OCI-LY1 (cell line): ENCODE results near the gene POLR2J.
A peak's percentile ranks its signal among the peaks of the same experiment; 100 is the strongest.

ENCODE experiments used
- H2AFZ ChIP-seq: fragments of 200-600 bp; sonication (generic), shearing (Covaris generic); 2 replicates; pipeline ENCODE4 v1.6.0; 2014; ENCODE audit warnings: antibody characterized with exemption, mild to moderate bottlenecking, low read length
- H3F3A ChIP-seq: fragments of 200-600 bp; sonication (generic), shearing (Covaris generic); 2 replicates; pipeline ENCODE4 v1.6.0; 2014; ENCODE audit warnings: mild to moderate bottlenecking, antibody characterized with exemption, low read length, moderate library complexity; ENCODE audit not compliant: insufficient read depth
- H3K27ac ChIP-seq: fragments of 200-600 bp; sonication (generic); 2 replicates; pipeline ENCODE4 v1.5.1; 2014; ENCODE audit warnings: low read length, mixed run types, mild to moderate bottlenecking, low read depth; ENCODE audit not compliant: poor library complexity, severe bottlenecking
- H3K27me3 ChIP-seq: fragments of 200-600 bp; sonication (generic); 2 replicates; pipeline ENCODE4 v1.6.0; 2014; ENCODE audit warnings: antibody characterized with exemption, mild to moderate bottlenecking, low read length, moderate library complexity; ENCODE audit not compliant: insufficient read depth
- H3K36me3 ChIP-seq: fragments of 200-600 bp; sonication (generic); 2 replicates; pipeline ENCODE4 v1.6.1; 2014; ENCODE audit warnings: mild to moderate bottlenecking, antibody characterized with exemption, low read length, moderate library complexity, mixed read lengths; ENCODE audit not compliant: insufficient read depth
- H3K4me1 ChIP-seq: fragments of 200-600 bp; sonication (generic); 2 replicates; pipeline ENCODE4 v1.5.1; 2014; ENCODE audit warnings: mild to moderate bottlenecking, low read length, moderate library complexity; ENCODE audit not compliant: insufficient read depth, severe bottlenecking
- H3K4me2 ChIP-seq: fragments of 200-600 bp; sonication (generic), shearing (Covaris generic); 2 replicates; pipeline ENCODE4 v1.6.1; 2014; ENCODE audit warnings: low read length
- H3K4me3 ChIP-seq: fragments of 200-600 bp; sonication (generic); 2 replicates; pipeline ENCODE4 v1.5.1; 2014; ENCODE audit warnings: low read length, low read depth, mild to moderate bottlenecking, mixed read lengths; ENCODE audit not compliant: poor library complexity, severe bottlenecking
- H3K79me2 ChIP-seq: fragments of 200-600 bp; shearing (Covaris generic); 2 replicates; pipeline ENCODE4 v1.6.1; 2016; ENCODE audit warnings: mixed run types, low read length, mixed read lengths; ENCODE audit not compliant: insufficient read depth
- H3K9ac ChIP-seq: fragments of 200-600 bp; sonication (generic), shearing (Covaris generic); 2 replicates; pipeline ENCODE4 v1.6.1; 2014; ENCODE audit warnings: mild to moderate bottlenecking, low read length, mixed read lengths
- H3K9me2 ChIP-seq: fragments of 200-600 bp; sonication (generic), shearing (Covaris generic); 2 replicates; pipeline ENCODE4 v1.6.1; 2014; ENCODE audit warnings: low read depth, mild to moderate bottlenecking, low read length, mixed read lengths
- H3K9me3 ChIP-seq: fragments of 200-600 bp; shearing (Covaris generic); 2 replicates; pipeline ENCODE4 v1.6.1; 2014; ENCODE audit warnings: low read length, mixed read lengths
- H4K20me1 ChIP-seq: fragments of 200-600 bp; sonication (generic), shearing (Covaris generic); 2 replicates; pipeline ENCODE4 v1.6.0; 2016; ENCODE audit warnings: mild to moderate bottlenecking, low read length; ENCODE audit not compliant: insufficient read depth
- CTCF ChIP-seq: fragments of 200-600 bp; sonication (generic), shearing (Covaris generic); IDR thresholded peaks from 2 replicates; pipeline ENCODE4 v1.5.1; 2017; ENCODE audit warnings: mild to moderate bottlenecking, antibody characterized with exemption, low read length, moderate library complexity, mixed read lengths
- EZH2 ChIP-seq: fragments of 200-600 bp; sonication (generic), shearing (Covaris generic); IDR thresholded peaks from 2 replicates; pipeline ENCODE4 v1.8.0; 2017; ENCODE audit warnings: borderline replicate concordance, mixed run types, mild to moderate bottlenecking, antibody characterized with exemption, low read length, moderate library complexity, mixed read lengths

The POLR2J gene

GRCh38 chr7:102424787-102425218 lies 53.9 kb downstream of the POLR2J start:
- Histone ChIP-seq H3F3A (peaks cover 12% of the 10 kb centered on the region; the same call in 1 of the 2 replicates), H3K4me3 (peak overlapping the region; percentile 55)

GRCh38 chr7:102424129-102424551 lies 54.6 kb downstream of the POLR2J start:
- Histone ChIP-seq H3K4me1 (peaks cover 78% of the 10 kb centered on the region), H2AFZ (no peak overlapping the region), H3F3A (peaks cover 12% of the 10 kb centered on the region; the same call in 1 of the 2 replicates), H3K9me2 (no peaks in the 10 kb centered on the region), H3K4me2 (peak overlapping the region; percentile 71), H3K9me3 (no peaks in the 10 kb centered on the region), H3K9ac (peak overlapping the region; percentile 77), H4K20me1 (no peaks in the 10 kb centered on the region), H3K36me3 (peaks cover 49% of the 10 kb centered on the region), H3K4me3 (peak overlapping the region; percentile 55), H3K27me3 (no peaks in the 10 kb centered on the region), H3K79me2 (no peaks in the 10 kb centered on the region), H3K27ac (peak overlapping the region; percentile 98)
- TF ChIP-seq CTCF: no peak
- TF ChIP-seq EZH2: no peak

More at GRCh38 chr7:102424787-102425218, 53.9 kb downstream of the POLR2J start:
- TF ChIP-seq EZH2 (no peak), CTCF (no peak)
- Histone ChIP-seq H4K20me1 (no peaks in the 10 kb centered on the region), H3K9me3 (no peaks in the 10 kb centered on the region), H3K9ac (peak overlapping the region; percentile 77), H3K27ac (peak overlapping the region; percentile 98), H2AFZ (no peak overlapping the region), H3K9me2 (no peaks in the 10 kb centered on the region), H3K79me2 (no peaks in the 10 kb centered on the region), H3K4me2 (peak overlapping the region; percentile 71), H3K27me3 (no peaks in the 10 kb centered on the region), H3K4me1 (peaks cover 78% of the 10 kb centered on the region), H3K36me3 (peaks cover 43% of the 10 kb centered on the region)
